Vagina (tissue), 2 donors: Measurements from ENCODE around the gene PSD2.

Source experiments
- CTCF ChIP-seq, 3 experiments: fragments of 450-650 bp in 2 of 3; fragments of 200-600 bp in 1 of 3; sonication (generic) in 1 of 3; IDR thresholded peaks; one replicate each; pipeline ENCODE4 v1.5.1; 2017 to 2019; ENCODE audit warnings: antibody characterized with exemption in 3 of 3, mild to moderate bottlenecking in 2 of 3, moderate library complexity in 2 of 3
- POLR2A ChIP-seq, 2 donors: fragments of 450-650 bp; IDR thresholded peaks; one replicate each; pipeline ENCODE4 v1.6.1; 2017; ENCODE audit warnings: antibody characterized with exemption in 2 of 2, mild to moderate bottlenecking in 2 of 2, moderate library complexity in 2 of 2

DNA sequence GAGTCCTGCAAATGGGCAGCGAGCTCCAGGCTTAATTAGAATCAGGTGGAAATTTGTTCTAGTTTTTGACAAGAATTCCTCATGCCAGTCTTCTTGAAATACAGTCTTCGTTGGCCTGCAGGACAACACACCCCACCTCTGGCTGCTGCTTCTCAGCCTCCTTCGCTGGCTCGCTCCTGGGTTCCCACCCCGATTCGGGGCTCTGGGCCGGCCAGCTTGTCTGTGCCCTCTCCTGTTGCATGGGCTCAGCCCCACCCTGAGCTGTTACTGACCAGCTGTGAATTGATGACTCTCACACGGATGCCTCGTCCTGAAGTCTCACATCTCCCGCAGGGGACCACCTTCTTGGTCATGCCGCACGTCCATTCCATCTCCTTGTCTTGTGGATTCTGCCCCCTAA is 21.0 kb downstream of the PSD2 start:
- TF ChIP-seq CTCF (IDR thresholded peaks at IDR 0.05) (no peak), POLR2A (IDR thresholded peaks at IDR 0.05) (no peak)
